Spleen (tissue), 7 donors: ENCODE measurements around the gene AGBL1.

Source experiments
- POLR2A ChIP-seq, 3 donors: fragments of 450-650 bp; IDR thresholded peaks; one replicate each; pipeline ENCODE4 v1.5.1; 2017; ENCODE audit warnings: antibody characterized with exemption in 3 of 3, mild to moderate bottlenecking in 1 of 3
- TF ChIP-seq, protein P1 (sequence below), 11 experiments: fragments of 200-600 bp in 7 of 11; fragments of 450-650 bp in 4 of 11; sonication (generic) in 4 of 11; IDR thresholded peaks in 8 of 11; conservative IDR thresholded peaks in 3 of 11; 1 replicate in 7 of 11; 2 replicates in 4 of 11; pipeline versions ENCODE4 v1.4.0 to v1.8.0; 2016 to 2021; ENCODE audit warnings: antibody characterized with exemption in 11 of 11, inconsistent platforms in 4 of 11, mild to moderate bottlenecking in 1 of 11
- donor health status: DM: no; HTN: no; CAD: no; lungs with moderate emphysema.
- donor health status: DM: no; HTN: no; CAD: no.
- donor health status: DM: no; HTN: no; CAD: no.

DNA sequence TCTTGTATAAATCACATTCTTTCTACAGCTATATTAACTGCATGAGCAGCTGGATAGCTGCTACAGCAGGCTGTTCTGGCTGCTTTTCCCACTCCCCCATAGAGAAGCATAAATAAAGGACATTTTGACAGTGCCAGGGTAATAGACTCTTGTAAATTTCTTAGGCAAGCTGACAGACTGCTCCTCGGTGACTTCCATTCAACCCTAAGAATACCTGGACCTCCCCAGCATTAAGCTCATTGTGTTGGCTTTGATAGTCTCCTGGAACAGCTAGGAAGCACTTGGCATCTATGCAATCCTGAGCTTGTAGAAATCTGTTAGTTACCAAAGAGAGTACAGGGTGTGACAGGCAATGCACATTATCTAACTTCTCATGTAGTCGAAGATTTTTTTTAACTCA, 475.4 kb downstream of the AGBL1 start:
- TF ChIP-seq POLR2A (IDR thresholded peaks at IDR 0.05): no peak
- TF ChIP-seq, protein P1, sequence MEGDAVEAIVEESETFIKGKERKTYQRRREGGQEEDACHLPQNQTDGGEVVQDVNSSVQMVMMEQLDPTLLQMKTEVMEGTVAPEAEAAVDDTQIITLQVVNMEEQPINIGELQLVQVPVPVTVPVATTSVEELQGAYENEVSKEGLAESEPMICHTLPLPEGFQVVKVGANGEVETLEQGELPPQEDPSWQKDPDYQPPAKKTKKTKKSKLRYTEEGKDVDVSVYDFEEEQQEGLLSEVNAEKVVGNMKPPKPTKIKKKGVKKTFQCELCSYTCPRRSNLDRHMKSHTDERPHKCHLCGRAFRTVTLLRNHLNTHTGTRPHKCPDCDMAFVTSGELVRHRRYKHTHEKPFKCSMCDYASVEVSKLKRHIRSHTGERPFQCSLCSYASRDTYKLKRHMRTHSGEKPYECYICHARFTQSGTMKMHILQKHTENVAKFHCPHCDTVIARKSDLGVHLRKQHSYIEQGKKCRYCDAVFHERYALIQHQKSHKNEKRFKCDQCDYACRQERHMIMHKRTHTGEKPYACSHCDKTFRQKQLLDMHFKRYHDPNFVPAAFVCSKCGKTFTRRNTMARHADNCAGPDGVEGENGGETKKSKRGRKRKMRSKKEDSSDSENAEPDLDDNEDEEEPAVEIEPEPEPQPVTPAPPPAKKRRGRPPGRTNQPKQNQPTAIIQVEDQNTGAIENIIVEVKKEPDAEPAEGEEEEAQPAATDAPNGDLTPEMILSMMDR (IDR thresholded peaks at IDR 0.05 in 8 of 11, conservative IDR thresholded peaks at IDR 0.05 in 3 of 11): no peak
